Ovary (tissue), 3 donors: ENCODE results near the gene ADGRB3.

Source experiments
- CTCF ChIP-seq, 3 donors: fragments of 450-650 bp in 2 of 3; fragments of 200-600 bp in 1 of 3; IDR thresholded peaks; one replicate each; pipeline versions ENCODE4 v1.5.1 to v1.8.0; 2016 to 2022; ENCODE audit warnings: antibody characterized with exemption in 3 of 3, mild to moderate bottlenecking in 1 of 3
- EP300 ChIP-seq: sonication (generic); formaldehyde crosslinking; IDR thresholded peaks from one replicate; pipeline ENCODE4 v1.6.1; 2017; ENCODE audit warnings: antibody characterized with exemption
- POLR2A ChIP-seq: fragments of 450-650 bp; IDR thresholded peaks from one replicate; pipeline ENCODE4 v1.6.1; 2017; ENCODE audit warnings: antibody characterized with exemption, mild to moderate bottlenecking, moderate library complexity
- donor health status: DM: no; HTN: no; CAD: no.

GRCh38 chr6:68693271-68693670, 58.2 kb downstream of the ADGRB3 start:
- TF ChIP-seq CTCF (IDR thresholded peaks at IDR 0.05) (no peak), POLR2A (no peak), EP300 (no peak)
